HepG2 (cell line): ENCODE data around the gene ZC3H4. TPM values are rescaled to one million over a fixed set of nuclear protein-coding genes. Genes with fewer than 3 reads are reported as not detected.

Experiments
- CREM ChIP-seq, 2 experiments: sonication (generic) in 1 of 2; formaldehyde crosslinking in 1 of 2; IDR thresholded peaks; 2 replicates each; pipeline versions ENCODE4 v1.4.0 to v1.6.1; 2016 to 2020; ENCODE audit warnings: antibody characterized with exemption in 1 of 2, mild to moderate bottlenecking in 1 of 2, missing genetic modification reagents in 1 of 2
- ETV6 ChIP-seq: sonication (generic); formaldehyde crosslinking; conservative IDR thresholded peaks from 2 replicates; pipeline ENCODE4 v1.4.0; 2020; ENCODE audit warnings: missing genetic modification reagents
- JUN ChIP-seq: sonication (generic); formaldehyde crosslinking; IDR thresholded peaks from 2 replicates; pipeline ENCODE4 v1.4.0; 2020; ENCODE audit warnings: mild to moderate bottlenecking, missing genetic modification reagents
- KDM1A ChIP-seq: IDR thresholded peaks from 2 replicates; pipeline ENCODE4 v1.6.1; 2016; ENCODE audit warnings: missing compliant biosample characterization
- POLR2G ChIP-seq: fragments of 200-400 bp; formaldehyde crosslinking; IDR thresholded peaks from 2 replicates; pipeline ENCODE4 v1.6.1; 2018; ENCODE audit warnings: mild to moderate bottlenecking, low read depth, low read length, moderate library complexity
- RFX3 ChIP-seq: IDR thresholded peaks from 2 replicates; pipeline ENCODE4 v1.6.1; 2016; ENCODE audit warnings: missing biosample characterization, missing genetic modification reagents
- SATB2 ChIP-seq: sonication (generic); formaldehyde crosslinking; IDR thresholded peaks from 2 replicates; pipeline ENCODE4 v1.5.0; 2020; ENCODE audit warnings: missing genetic modification reagents
- ZBTB20 ChIP-seq: sonication (generic); formaldehyde crosslinking; IDR thresholded peaks from 2 replicates; pipeline ENCODE4 v1.8.1; 2023; ENCODE audit warnings: missing genetic modification reagents, low read depth, mild to moderate bottlenecking, borderline replicate concordance
- ZNF101 ChIP-seq: sonication (generic); formaldehyde crosslinking; IDR thresholded peaks from 2 replicates; pipeline ENCODE4 v1.4.0; 2020; ENCODE audit warnings: mild to moderate bottlenecking, low read depth, missing genetic modification reagents, borderline replicate concordance
- ZNF234 ChIP-seq: sonication (generic); formaldehyde crosslinking; conservative IDR thresholded peaks from 2 replicates; pipeline ENCODE4 v1.5.1; 2020; ENCODE audit warnings: mild to moderate bottlenecking, missing genetic modification reagents
- ZNF256 ChIP-seq: sonication (generic); formaldehyde crosslinking; conservative IDR thresholded peaks from 2 replicates; pipeline ENCODE4 v1.4.0; 2020; ENCODE audit warnings: missing genetic modification reagents
- ZNF326 ChIP-seq: sonication (generic); formaldehyde crosslinking; IDR thresholded peaks from 2 replicates; pipeline ENCODE4 v1.4.0; 2020; ENCODE audit warnings: missing genetic modification reagents, borderline replicate concordance
- ZNF34 ChIP-seq: sonication (generic); formaldehyde crosslinking; IDR thresholded peaks from 2 replicates; pipeline ENCODE4 v1.4.0; 2020; ENCODE audit warnings: mild to moderate bottlenecking, missing genetic modification reagents, borderline replicate concordance
- ZNF552 ChIP-seq: sonication (generic); formaldehyde crosslinking; IDR thresholded peaks from 2 replicates; pipeline ENCODE4 v1.9.0; 2022; ENCODE audit warnings: missing genetic modification reagents, mild to moderate bottlenecking, borderline replicate concordance
- ZSCAN20 ChIP-seq: sonication (generic); formaldehyde crosslinking; IDR thresholded peaks from 2 replicates; pipeline ENCODE4 v1.4.0; 2020; ENCODE audit warnings: missing genetic modification reagents, mild to moderate bottlenecking, borderline replicate concordance
- polyA plus RNA-seq, 8 experiments: library from polyadenylated mRNA; depleted of rRNA in 3 of 8; stranded (reverse) in 7 of 8; unstranded in 1 of 8; fragments of >200 nt; fragmentation: Illumina TruSeq in 4 of 8; extraction: Trizol in 4 of 8; gene quantifications; 2 replicates each; pipeline versions ENCODE4 v1.2.1 to v1.2.3, GENCODE V29; 2011 to 2016; ENCODE audit warnings: low read depth in 4 of 8, missing spikeins in 1 of 8, mixed read lengths in 1 of 8; ENCODE audit not compliant: insufficient read depth in 1 of 8
- total RNA-seq, 5 experiments: library from RNA; depleted of rRNA; stranded (reverse); fragments of >200 nt; fragmentation: Illumina TruSeq; extraction: Trizol; gene quantifications; 2 replicates each; pipeline ENCODE4 v1.2.3, GENCODE V29; 2016; ENCODE audit warnings: low read depth in 1 of 5
- TF ChIP-seq, protein P1 (sequence below): sonication (generic); formaldehyde crosslinking; IDR thresholded peaks from 2 replicates; pipeline ENCODE4 v1.4.0; 2020; ENCODE audit warnings: mild to moderate bottlenecking, missing genetic modification reagents, borderline replicate concordance
- TF ChIP-seq, protein P2 (sequence below): sonication (generic); formaldehyde crosslinking; IDR thresholded peaks from 2 replicates; pipeline ENCODE4 v1.5.0; 2020; ENCODE audit warnings: missing genetic modification reagents
- TF ChIP-seq, protein P3 (sequence below), 2 experiments: IDR thresholded peaks; 2 replicates each; pipeline ENCODE4 v1.6.1; 2011 to 2012; ENCODE audit warnings: low read length in 2 of 2, borderline replicate concordance in 1 of 2, low read depth in 1 of 2, mild to moderate bottlenecking in 1 of 2, moderate library complexity in 1 of 2
- TF ChIP-seq, protein P4 (sequence below): sonication (generic); formaldehyde crosslinking; IDR thresholded peaks from 2 replicates; pipeline ENCODE4 v1.8.0; 2022; ENCODE audit warnings: mild to moderate bottlenecking, missing genetic modification reagents, moderate library complexity
- TF ChIP-seq, protein P5 (sequence below): sonication (generic); formaldehyde crosslinking; IDR thresholded peaks from 2 replicates; pipeline ENCODE4 v1.4.0; 2020; ENCODE audit warnings: mild to moderate bottlenecking, missing genetic modification reagents

The ZC3H4 gene
- total and polyA plus RNA-seq, 2 of the 13 experiments (the other 11 are each of a cell fraction or from before 2014, with no cell fraction given) = 1.8 to 10.7 TPM

DNA sequence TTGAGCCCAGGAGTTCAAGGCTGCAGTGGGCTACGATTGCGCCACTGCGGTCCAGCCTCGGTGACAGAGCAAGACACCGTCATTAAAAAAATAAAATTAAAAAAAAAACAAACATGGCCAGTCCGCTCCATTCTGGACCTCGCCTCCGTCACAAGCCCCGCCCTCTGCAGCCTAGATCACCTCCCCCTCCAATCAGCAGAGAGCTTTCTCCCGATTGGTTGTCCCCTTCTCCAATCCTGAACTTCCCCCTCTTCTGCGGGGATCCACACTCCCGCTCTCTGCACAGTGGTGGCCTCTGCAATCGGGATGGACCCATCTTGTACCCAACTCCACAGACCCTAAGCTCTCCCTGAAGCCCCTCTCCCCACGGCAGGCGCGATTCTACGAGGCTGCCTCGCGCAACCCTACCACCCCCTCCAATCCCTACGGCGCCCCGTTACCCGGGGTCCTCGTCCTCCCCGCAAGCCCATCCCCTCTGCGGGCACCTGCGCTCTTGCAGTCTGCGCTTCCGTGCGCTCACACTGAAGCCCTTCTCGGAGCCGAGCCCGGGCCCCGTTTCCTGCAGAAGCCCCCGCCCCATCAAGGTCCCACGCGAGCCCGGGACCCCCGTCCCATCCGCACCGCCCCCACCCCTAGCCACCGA lies 65.7 kb downstream of the ZC3H4 start (continued):
- TF ChIP-seq, protein P1, sequence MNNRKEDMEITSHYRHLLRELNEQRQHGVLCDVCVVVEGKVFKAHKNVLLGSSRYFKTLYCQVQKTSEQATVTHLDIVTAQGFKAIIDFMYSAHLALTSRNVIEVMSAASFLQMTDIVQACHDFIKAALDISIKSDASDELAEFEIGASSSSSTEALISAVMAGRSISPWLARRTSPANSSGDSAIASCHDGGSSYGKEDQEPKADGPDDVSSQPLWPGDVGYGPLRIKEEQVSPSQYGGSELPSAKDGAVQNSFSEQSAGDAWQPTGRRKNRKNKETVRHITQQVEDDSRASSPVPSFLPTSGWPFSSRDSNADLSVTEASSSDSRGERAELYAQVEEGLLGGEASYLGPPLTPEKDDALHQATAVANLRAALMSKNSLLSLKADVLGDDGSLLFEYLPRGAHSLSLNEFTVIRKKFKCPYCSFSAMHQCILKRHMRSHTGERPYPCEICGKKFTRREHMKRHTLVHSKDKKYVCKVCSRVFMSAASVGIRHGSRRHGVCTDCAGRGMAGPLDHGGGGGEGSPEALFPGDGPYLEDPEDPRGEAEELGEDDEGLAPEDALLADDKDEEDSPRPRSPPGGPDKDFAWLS (CRISPR knock-in tag) = 0 out of 2 replicates have a peak, but pooled peaks have one; percentile 14
- TF ChIP-seq, protein P2, sequence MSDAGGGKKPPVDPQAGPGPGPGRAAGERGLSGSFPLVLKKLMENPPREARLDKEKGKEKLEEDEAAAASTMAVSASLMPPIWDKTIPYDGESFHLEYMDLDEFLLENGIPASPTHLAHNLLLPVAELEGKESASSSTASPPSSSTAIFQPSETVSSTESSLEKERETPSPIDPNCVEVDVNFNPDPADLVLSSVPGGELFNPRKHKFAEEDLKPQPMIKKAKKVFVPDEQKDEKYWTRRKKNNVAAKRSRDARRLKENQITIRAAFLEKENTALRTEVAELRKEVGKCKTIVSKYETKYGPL (CRISPR knock-in tag) = no peak
- TF ChIP-seq ZNF256 (CRISPR knock-in tag) (no peak), RFX3 (no peak), CREM (IDR thresholded peaks at IDR 0.05) (peak; percentile 34; the same call in 1 of the 2 replicates), CREM (CRISPR knock-in tag; IDR thresholded peaks at IDR 0.05) (no peak), POLR2G (peak; percentile 70; the same call in 1 of the 2 replicates), ZNF326 (CRISPR knock-in tag) (no peak), JUN (CRISPR knock-in tag) (no peak), ZNF552 (CRISPR knock-in tag) (no peak), ZBTB20 (CRISPR knock-in tag) (no peak), KDM1A (CRISPR knock-in tag) (no peak), ZNF101 (no peak), ZNF34 (CRISPR knock-in tag) (no peak), SATB2 (CRISPR knock-in tag) (no peak), ZNF234 (CRISPR knock-in tag) (0 out of 2 replicates have a peak, but pooled peaks have one; percentile 49), ZSCAN20 (CRISPR knock-in tag) (no peak), ETV6 (CRISPR knock-in tag) (peak; percentile 38; the same call in 1 of the 2 replicates)
- TF ChIP-seq, protein P3, sequence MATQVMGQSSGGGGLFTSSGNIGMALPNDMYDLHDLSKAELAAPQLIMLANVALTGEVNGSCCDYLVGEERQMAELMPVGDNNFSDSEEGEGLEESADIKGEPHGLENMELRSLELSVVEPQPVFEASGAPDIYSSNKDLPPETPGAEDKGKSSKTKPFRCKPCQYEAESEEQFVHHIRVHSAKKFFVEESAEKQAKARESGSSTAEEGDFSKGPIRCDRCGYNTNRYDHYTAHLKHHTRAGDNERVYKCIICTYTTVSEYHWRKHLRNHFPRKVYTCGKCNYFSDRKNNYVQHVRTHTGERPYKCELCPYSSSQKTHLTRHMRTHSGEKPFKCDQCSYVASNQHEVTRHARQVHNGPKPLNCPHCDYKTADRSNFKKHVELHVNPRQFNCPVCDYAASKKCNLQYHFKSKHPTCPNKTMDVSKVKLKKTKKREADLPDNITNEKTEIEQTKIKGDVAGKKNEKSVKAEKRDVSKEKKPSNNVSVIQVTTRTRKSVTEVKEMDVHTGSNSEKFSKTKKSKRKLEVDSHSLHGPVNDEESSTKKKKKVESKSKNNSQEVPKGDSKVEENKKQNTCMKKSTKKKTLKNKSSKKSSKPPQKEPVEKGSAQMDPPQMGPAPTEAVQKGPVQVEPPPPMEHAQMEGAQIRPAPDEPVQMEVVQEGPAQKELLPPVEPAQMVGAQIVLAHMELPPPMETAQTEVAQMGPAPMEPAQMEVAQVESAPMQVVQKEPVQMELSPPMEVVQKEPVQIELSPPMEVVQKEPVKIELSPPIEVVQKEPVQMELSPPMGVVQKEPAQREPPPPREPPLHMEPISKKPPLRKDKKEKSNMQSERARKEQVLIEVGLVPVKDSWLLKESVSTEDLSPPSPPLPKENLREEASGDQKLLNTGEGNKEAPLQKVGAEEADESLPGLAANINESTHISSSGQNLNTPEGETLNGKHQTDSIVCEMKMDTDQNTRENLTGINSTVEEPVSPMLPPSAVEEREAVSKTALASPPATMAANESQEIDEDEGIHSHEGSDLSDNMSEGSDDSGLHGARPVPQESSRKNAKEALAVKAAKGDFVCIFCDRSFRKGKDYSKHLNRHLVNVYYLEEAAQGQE (IDR thresholded peaks at IDR 0.05; ENCODE audit: borderline replicate concordance in 1 of 2, low read depth in 1 of 2, low read length in 2 of 2) = no peak
- TF ChIP-seq, protein P4, sequence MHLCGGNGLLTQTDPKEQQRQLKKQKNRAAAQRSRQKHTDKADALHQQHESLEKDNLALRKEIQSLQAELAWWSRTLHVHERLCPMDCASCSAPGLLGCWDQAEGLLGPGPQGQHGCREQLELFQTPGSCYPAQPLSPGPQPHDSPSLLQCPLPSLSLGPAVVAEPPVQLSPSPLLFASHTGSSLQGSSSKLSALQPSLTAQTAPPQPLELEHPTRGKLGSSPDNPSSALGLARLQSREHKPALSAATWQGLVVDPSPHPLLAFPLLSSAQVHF (CRISPR knock-in tag) = no peak
- TF ChIP-seq, protein P5, sequence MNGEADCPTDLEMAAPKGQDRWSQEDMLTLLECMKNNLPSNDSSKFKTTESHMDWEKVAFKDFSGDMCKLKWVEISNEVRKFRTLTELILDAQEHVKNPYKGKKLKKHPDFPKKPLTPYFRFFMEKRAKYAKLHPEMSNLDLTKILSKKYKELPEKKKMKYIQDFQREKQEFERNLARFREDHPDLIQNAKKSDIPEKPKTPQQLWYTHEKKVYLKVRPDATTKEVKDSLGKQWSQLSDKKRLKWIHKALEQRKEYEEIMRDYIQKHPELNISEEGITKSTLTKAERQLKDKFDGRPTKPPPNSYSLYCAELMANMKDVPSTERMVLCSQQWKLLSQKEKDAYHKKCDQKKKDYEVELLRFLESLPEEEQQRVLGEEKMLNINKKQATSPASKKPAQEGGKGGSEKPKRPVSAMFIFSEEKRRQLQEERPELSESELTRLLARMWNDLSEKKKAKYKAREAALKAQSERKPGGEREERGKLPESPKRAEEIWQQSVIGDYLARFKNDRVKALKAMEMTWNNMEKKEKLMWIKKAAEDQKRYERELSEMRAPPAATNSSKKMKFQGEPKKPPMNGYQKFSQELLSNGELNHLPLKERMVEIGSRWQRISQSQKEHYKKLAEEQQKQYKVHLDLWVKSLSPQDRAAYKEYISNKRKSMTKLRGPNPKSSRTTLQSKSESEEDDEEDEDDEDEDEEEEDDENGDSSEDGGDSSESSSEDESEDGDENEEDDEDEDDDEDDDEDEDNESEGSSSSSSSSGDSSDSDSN (CRISPR knock-in tag) = peak; percentile 36; the same call in 1 of the 2 replicates
